ENCODE data around the gene ZFP42.

GRCh38 chr4:187961171-187961570, 34.4 kb upstream of the ZFP42 start:
- TF ChIP-seq EZH2 (IDR thresholded peaks at IDR 0.05; ENCODE audit: insufficient read depth, poor library complexity, severe bottlenecking) (no peak), EZH2phosphoT487 (IDR thresholded peaks at IDR 0.05; ENCODE audit: insufficient read depth, low read depth) (no peak)

All from GM23248 (cell line).